Cardiac fibroblast (primary cell): ENCODE data around the gene IRS2.

Experiments used
- DNase-seq, 2 donors: peaks; one replicate each; pipeline versions ENCODE4 v3.0.0 to v3.0.0-alpha.2; 2010; ENCODE audit warnings: low read depth in 2 of 2
- H3K4me3 ChIP-seq, 2 donors: replicated peaks in 1 of 2; 1 replicate in 1 of 2; 2 replicates in 1 of 2; pipeline ENCODE4 v1.5.1; 2011; ENCODE audit warnings: low read depth in 2 of 2, low read length in 2 of 2, mild to moderate bottlenecking in 2 of 2, moderate library complexity in 1 of 2
- TF ChIP-seq, protein P1 (sequence below): IDR thresholded peaks from one replicate; pipeline ENCODE4 v1.5.1; 2011; ENCODE audit warnings: low read depth, mild to moderate bottlenecking, low read length, inconsistent platforms

The IRS2 gene

DNA sequence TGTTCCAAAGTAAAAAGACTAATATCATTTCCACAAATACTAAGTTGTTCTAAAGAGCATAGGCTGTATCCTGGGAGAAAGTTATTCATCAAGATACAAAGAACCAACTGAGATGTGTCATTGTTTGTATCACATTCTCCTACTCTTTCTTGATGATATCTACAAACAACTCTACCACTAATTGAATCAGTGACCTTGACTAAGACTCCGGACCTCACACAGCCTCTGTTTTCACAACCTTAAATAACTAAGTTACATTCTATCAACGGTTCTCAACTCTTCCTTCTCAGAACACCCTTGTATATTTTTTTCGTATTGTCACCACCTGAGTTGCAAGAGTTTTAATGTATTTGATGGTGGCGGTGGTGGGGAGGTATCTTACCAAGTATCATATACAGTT, 12.6 kb downstream of the IRS2 start:
- no peak for DNase-seq
- TF ChIP-seq, protein P1, sequence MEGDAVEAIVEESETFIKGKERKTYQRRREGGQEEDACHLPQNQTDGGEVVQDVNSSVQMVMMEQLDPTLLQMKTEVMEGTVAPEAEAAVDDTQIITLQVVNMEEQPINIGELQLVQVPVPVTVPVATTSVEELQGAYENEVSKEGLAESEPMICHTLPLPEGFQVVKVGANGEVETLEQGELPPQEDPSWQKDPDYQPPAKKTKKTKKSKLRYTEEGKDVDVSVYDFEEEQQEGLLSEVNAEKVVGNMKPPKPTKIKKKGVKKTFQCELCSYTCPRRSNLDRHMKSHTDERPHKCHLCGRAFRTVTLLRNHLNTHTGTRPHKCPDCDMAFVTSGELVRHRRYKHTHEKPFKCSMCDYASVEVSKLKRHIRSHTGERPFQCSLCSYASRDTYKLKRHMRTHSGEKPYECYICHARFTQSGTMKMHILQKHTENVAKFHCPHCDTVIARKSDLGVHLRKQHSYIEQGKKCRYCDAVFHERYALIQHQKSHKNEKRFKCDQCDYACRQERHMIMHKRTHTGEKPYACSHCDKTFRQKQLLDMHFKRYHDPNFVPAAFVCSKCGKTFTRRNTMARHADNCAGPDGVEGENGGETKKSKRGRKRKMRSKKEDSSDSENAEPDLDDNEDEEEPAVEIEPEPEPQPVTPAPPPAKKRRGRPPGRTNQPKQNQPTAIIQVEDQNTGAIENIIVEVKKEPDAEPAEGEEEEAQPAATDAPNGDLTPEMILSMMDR: no peak
- H3K4me3 ChIP-seq: no peak overlapping the region

- no peak overlapping the region for H3K4me3 ChIP-seq
- DNase-seq: no peak
- TF ChIP-seq, protein P1: no peak
Measured at GRCh38 chr13:109773276-109773675, 13.1 kb downstream of the IRS2 start.

GRCh38 chr13:109771926-109772325, 14.5 kb downstream of the IRS2 start:
- no peak overlapping the region for H3K4me3 ChIP-seq
- DNase-seq: no peak
- TF ChIP-seq, protein P1: no peak

GRCh38 chr13:109770436-109770835, 15.9 kb downstream of the IRS2 start:
- no peak for DNase-seq
- H3K4me3 ChIP-seq: no peak overlapping the region
- TF ChIP-seq, protein P1: no peak

DNA sequence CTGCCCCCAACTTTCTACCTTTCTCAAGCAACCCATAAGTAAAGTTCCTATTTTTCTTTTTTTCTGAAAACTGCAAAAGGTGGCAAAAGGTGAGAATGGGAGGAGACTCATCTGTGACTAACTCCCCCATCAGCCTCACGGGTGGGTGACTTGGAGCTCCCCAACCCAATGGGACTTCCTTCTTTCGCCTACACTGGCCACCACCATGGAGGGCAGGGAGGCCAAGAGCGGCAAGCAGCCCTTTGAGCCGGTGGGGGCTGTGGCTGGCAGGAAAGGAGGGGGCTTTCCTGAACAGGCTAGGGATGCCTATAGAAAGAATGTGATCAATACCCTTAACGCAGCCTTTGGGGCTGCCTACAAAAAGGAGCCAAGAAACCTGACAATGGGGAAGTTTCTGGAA, 16.5 kb downstream of the IRS2 start:
- no peak overlapping the region for H3K4me3 ChIP-seq
- DNase-seq: no peak
- TF ChIP-seq, protein P1: no peak

- no peak for DNase-seq
- H3K4me3 ChIP-seq: no peak overlapping the region
- TF ChIP-seq, protein P1: no peak
Measured at GRCh38 chr13:109769275-109769674, 17.1 kb downstream of the IRS2 start.

DNA sequence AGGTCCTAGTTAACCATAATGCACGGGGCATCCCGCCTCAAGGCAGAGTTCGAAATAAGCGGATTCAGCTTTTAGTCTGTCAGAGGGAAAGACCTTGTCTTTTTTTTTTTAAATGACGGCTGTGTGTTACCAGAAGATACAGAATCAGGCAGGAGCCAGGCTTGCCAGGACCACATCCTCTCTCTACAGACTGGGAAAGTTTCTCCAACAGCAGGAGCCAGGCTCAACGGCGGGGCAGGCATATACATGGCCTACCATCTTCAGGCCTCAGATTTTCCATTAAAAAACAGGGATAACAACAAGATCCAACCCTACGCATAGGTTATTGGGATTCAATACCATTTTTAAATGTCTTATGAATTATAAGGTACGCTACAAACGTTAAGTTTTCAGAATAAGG, 17.8 kb downstream of the IRS2 start:
- TF ChIP-seq, protein P1: no peak
- H3K4me3 ChIP-seq: no peak overlapping the region
- DNase-seq: no peak
